HG03064 (cell line): ENCODE data around the gene SERPINB1.

Experiments used
- ATAC-seq: cut with Tn5 transposase; IDR thresholded peaks from one replicate; pipeline ENCODE4 v1.9.1; 2021; ENCODE audit warnings: low read depth; ENCODE audit not compliant: unreplicated experiment

Gene SERPINB1

DNA sequence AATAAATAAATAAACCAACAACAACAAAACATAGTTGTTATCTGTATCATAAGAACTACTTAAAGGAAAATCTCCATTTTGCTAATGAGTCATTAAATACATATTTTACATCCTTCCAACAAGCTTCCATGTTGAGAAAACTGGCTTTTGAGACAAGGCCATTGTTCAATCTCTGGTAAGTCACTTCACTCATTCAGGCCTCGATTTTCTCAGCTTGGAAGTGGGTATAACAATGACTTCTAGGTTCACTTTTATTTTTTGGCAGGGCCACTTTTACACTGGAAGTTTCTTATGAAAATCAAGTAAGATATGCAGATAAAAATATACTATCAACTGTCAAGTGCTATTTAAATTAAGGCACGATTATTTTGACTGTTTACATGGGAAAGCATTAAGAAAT lies 46.5 kb downstream of the SERPINB1 start:
- ATAC-seq = no peak

DNA sequence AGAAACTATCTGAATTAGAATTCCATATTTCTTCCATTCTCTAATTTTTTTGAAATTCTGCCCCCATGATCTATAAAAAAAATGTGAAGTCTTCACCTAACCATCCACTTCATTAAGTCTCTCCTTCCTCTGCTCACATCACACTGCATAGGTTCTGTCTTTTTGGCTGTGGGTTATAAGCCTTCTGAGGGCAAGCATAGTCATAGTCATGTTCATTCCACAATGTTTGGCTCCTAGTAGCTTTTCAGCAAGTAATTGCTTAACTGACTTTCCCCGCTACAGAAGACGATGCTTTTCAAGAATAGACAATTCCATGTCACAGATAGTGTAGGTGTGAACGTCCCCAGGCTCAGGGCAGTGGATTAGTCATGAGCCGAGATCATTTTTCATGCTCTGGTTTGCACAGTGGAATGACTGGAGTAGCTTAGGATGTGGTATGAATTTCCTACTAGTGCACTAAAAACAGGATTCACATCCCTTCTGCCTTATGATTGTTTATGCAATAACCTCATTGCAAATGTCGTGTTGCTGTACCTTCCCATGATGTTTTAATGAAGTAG lies 47.4 kb downstream of the SERPINB1 start:
- ATAC-seq = no peak

DNA sequence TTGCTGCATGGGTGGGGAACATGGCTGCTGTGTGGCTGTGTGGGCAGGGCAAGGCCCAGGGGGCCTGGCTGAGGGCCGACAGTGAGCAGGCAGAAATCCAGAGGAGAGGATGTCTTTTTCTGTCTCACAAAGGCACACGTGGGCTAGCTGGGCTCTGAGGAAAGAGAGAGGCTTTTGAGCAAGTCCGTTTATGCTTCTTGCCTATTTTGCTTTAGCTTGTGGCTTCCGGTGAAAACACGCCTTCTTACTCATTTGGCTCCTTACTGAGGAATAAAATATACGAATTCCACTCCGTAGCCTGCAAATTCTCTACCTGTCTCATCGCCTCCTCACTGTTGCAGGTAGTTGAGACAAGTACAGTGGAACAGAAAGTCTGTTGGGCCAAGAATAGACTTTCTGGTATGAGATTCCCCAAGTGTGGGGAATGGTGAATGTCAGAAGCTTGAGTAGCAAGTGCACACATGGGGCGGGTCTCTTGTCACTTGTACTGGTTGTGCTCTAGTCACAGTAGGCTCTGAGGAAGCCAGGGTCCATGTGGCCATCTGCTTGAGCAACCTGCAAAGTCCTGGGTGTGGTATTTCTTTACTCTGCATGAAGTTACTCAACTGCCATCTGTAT lies 48.0 kb downstream of the SERPINB1 start:
- no peak for ATAC-seq

DNA sequence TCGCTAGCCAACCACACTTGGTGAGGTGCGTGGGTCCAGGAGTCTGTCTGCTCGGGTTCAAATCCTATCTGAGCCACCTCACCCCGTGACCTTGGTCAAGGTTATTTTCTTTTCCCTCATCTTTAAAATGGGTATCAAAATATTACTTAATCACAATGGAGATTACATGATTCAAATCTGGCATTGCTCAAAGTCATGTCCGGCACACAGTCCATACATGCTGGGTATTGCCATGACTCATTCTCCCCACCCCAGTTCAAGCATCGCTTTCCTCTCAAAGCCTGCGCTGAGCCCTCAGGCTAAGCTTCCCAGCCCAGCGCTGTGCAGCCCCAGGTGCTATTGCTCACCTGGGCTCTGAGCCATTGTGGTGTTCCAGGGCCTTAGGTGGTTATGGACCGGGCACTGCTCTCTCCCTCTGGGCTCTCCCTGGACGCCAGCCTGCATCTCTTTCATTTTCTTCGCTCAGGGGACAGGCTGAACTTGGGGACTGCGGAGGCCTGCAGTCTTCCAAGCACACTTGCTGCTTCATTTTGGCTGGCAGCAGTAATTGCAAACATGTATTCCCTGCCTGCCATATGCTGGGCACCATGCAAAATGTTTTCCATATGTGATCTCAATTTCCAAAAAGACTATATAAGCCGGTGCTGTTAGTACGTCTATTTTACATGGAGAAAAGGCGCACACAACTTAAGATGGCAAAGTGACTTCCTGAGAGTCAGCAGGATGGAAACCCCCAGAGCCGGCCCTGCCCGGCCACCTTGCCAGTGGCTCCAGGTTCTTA lies 49.1 kb downstream of the SERPINB1 start:
- no peak for ATAC-seq

DNA sequence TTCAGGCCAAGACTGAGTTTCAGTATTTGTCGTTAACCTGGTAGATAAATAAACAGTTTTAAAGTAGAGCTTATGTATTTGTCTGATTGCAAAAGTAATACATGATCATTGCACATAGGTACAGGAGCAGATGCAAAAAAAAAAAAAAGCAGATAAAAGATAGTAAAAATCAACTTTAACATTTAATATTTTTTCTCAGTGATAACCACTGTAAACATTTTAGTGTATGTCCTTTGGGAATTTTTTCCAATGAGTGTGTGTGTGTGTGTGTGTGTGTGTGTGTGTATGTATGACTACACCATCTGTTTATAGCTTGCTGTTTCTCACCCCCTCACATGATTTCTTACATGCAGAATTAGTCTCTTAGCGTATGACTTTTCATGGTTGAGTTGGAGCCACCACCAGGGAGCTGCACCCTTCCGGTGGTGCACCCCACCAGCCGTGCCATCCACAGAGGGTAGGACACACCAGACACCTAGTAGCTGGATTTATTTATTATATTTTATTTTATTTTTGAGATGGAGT lies 50.2 kb downstream of the SERPINB1 start:
- ATAC-seq = no peak

DNA sequence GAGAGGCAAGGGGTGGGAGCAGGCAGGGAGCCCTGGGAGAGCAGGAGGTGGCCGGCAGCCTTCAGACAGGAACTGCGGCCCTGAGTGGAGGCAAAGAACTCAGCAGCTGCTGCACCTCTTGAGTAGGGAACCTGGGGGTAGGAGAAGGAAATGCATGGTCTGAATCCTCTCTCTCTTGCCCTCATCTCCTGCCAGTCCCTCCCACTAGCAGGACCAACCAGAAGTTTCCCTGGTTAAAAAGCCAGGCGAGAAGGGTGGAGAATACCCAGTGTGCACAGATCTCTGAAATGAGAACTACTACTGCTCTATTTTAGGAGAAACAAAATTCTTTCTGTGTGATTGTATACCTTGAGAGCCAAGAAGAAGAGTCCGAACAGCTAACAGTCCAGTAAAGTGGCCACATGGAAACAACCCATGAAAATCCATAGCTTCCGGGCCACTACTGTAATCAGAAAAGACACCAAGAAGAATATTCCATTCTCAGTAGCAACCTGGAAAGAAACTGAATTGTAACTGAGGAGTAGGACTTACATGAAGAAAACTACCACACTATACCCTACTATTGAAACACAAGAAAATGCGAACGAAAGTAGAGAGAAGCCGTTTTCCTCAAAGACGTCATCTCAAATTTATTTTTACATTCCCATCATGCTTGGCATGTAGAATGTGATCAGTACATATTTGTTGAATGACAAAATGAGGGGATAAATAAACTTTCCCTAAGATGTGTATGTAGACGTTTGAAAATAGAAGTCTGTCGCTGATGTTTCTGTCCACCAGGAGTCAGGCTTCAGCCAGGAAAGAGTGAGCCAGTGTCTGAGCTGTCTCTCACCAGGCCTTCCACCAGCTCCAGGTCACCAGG lies 50.8 kb downstream of the SERPINB1 start:
- no peak for ATAC-seq

DNA sequence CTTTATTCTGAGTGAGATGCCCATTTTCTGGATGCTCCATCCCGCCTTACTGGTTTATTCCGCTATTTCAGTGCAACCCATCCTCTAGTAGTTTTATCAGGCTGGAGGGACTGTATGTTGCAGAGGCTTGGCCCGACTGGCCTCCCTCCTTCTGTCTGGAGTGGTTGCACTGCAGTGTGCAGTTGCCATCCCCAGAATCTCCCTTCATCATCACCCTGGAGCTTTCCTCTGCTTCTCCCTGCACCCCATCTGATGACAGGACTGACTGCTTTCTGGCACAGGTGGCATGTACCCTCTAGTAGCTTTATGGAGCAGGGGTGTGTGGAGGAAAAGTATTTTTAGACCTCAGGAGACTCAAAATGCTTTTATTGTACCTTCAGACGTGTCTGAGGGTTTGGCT lies 55.4 kb downstream of the SERPINB1 start:
- no peak for ATAC-seq

DNA sequence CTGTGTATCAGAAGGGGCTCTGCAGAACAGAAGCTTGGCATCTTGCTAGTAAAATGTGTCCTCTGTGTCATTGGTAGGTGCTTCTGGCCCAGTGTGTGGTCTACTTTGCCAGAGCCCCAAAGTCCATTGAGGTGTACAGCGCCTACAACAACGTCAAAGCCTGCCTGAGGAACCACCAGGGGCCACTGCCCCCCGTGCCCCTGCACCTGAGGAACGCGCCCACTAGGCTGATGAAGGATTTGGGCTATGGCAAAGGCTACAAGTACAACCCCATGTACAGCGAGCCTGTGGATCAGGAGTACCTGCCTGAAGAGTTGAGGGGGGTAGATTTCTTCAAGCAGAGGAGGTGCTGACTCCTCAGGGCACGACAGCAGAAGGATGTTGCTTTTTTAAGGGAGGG lies 56.7 kb downstream of the SERPINB1 start:
- no peak for ATAC-seq

DNA sequence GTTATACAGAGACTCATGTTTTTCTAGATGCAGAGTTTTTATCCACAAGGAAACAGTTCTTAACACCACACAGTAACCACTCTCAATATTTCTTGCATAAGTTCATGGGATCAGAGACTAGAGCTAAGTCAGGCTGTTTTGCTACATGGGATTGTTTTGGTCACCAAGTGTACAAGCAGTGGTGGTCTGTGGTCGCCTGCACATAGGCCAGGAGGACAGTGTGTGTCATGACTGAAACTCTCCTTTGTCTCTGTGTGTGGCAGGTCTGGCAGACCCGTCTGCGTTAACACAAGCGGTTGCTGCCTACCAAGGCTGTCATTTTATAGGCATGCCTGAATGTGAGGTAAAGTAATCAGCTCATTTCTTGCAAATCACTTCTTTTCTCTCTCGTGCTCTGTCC lies 57.6 kb downstream of the SERPINB1 start:
- no peak for ATAC-seq

DNA sequence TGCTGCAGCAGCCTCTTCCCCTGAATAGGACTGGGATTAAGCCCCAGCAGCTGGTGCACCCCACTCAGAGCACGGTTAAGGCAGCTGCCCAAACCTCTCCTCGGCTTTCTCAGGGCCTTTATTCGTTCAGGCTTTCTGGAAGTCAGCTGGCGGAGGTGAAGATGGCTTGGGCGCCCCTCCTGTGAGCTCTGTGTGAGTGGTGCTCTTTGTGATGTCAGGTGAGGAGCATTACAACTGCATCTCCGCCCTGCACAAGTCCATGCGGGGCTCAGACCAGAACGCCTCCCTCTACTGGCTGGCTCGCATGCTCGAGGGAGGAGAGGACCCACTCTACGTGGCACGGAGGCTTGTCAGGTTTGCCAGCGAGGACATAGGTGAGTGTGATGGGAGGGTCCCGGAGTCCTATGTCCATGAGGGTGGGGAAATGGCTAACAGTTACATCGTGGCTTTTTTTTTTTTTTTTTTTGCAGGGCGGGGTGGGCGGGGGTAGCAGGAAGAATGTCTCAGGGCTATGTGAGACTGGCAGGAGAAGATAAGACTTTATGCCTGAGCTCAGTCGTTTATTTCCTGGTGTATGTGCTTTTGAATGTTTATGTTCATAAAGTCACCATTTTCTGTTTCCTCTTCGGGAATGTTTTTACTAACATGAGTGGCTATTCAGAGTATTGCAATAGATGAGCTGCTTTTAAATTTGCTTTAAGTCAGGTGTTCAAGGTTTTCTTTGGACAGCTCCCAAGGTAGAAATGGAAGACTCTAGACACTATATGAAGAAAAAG lies 58.3 kb downstream of the SERPINB1 start:
- no peak for ATAC-seq

DNA sequence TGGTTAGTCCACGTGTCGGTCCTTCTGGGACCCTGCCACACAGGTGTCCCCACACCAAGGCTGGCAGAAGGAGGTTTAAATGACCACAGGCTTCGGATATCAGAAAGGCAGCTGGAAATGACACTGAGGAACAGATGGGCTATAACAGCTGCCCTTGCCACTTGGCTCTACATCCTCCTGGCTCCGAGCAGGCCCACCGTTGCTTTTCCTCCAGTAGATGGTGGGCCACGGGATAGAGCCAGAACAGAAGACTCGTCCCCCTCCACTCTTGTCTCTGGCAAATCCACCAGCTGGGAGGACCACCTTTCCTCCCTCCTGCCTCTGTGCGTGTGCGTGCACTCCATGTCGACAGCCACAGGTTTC lies 58.9 kb downstream of the SERPINB1 start:
- ATAC-seq = no peak

DNA sequence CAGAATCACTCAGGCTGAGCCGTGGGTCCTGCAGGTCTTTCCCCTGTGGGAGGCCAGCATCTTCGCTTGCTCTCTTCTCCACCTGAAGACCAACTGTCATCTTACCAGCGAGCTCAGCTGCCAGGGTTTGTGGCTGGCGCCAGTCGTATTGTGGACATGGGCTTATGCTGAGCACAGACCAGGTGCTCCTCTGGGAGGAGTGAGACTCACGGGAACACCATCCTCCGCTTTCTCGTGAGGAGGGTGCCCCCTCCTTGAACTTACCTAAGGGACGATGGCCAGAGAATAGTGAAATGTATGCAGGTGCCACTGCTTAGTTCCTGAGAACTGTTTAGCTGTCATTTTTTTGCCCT lies 59.3 kb downstream of the SERPINB1 start:
- no peak for ATAC-seq
